ENCODE results near the gene PLEKHJ1.
"Not testable (repeated sequence)": the region's sequence is repeated elsewhere in the genome, so short reads cannot be mapped to it uniquely, and the experiment has no call there.

PLEKHJ1 gene

GRCh38 chr19:2217591-2217990 lies 18.5 kb downstream of the PLEKHJ1 start:
- no peak for DNase-seq

GRCh38 chr19:2216361-2217225 lies 19.5 kb downstream of the PLEKHJ1 start:
- no peak for DNase-seq

- DNase-seq: peak; percentile 43
Observed at GRCh38 chr19:2215281-2215751, 20.8 kb downstream of the PLEKHJ1 start.

GRCh38 chr19:2214251-2214650 lies 21.9 kb downstream of the PLEKHJ1 start:
- no peak for DNase-seq

- peak; percentile 55 for DNase-seq
Observed at GRCh38 chr19:2213799-2214198, 22.3 kb downstream of the PLEKHJ1 start.

GRCh38 chr19:2212861-2213711 lies 23.0 kb downstream of the PLEKHJ1 start:
- DNase-seq: peak; percentile 21

GRCh38 chr19:2210987-2211740 lies 25.0 kb downstream of the PLEKHJ1 start:
- DNase-seq: no peak

- DNase-seq: no peak
Observed at GRCh38 chr19:2210206-2210605, 25.9 kb downstream of the PLEKHJ1 start.

- no peak for DNase-seq
Observed at GRCh38 chr19:2209408-2209807, 26.7 kb downstream of the PLEKHJ1 start.

GRCh38 chr19:2208975-2209374 lies 27.2 kb downstream of the PLEKHJ1 start:
- no peak for DNase-seq

- DNase-seq: peak; percentile 45
Observed at GRCh38 chr19:2207991-2208860, 27.9 kb downstream of the PLEKHJ1 start.

GRCh38 chr19:2207008-2207407 lies 29.1 kb downstream of the PLEKHJ1 start:
- no peak for DNase-seq

- no peak for DNase-seq
Observed at GRCh38 chr19:2202366-2202765, 33.8 kb downstream of the PLEKHJ1 start.

- no peak for DNase-seq
Observed at GRCh38 chr19:2201473-2202148, 34.5 kb downstream of the PLEKHJ1 start.

GRCh38 chr19:2200624-2201294 lies 35.4 kb downstream of the PLEKHJ1 start:
- not testable (repeated sequence) for DNase-seq

GRCh38 chr19:2199861-2200623 lies 36.1 kb downstream of the PLEKHJ1 start:
- DNase-seq: no peak

GRCh38 chr19:2199215-2199614 lies 36.9 kb downstream of the PLEKHJ1 start:
- DNase-seq: peak; percentile 52

GRCh38 chr19:2198317-2198716 lies 37.8 kb downstream of the PLEKHJ1 start:
- no peak for DNase-seq

- DNase-seq: no peak
Observed at GRCh38 chr19:2197270-2197669, 38.9 kb downstream of the PLEKHJ1 start.

GRCh38 chr19:2195914-2196313 lies 40.2 kb downstream of the PLEKHJ1 start:
- no peak for DNase-seq

All from eye (tissue), 1 donor.